Stimulated activated CD8-positive, alpha-beta memory T cell treated with anti-CD3 and anti-CD28 coated beads, Interleukin-15, amount 100 ng/mL, for 48 hours (primary cell): ENCODE data around the gene STXBP1.

Experiments
- DNase-seq, 2 donors: peaks; one replicate each; pipeline ENCODE4 v3.0.0-alpha.2; 2020; ENCODE audit warnings: low read depth in 2 of 2

The STXBP1 gene

GRCh38 chr9:127734747-127735529 lies 122.9 kb downstream of the STXBP1 start, which contains the start of gene TOR2A:
Gene TOR2A (minus strand): TSS chr9:127735294. CDS start chr9:127735270, 24 bp downstream.
- DNase-seq, result peak; percentile 96

DNA sequence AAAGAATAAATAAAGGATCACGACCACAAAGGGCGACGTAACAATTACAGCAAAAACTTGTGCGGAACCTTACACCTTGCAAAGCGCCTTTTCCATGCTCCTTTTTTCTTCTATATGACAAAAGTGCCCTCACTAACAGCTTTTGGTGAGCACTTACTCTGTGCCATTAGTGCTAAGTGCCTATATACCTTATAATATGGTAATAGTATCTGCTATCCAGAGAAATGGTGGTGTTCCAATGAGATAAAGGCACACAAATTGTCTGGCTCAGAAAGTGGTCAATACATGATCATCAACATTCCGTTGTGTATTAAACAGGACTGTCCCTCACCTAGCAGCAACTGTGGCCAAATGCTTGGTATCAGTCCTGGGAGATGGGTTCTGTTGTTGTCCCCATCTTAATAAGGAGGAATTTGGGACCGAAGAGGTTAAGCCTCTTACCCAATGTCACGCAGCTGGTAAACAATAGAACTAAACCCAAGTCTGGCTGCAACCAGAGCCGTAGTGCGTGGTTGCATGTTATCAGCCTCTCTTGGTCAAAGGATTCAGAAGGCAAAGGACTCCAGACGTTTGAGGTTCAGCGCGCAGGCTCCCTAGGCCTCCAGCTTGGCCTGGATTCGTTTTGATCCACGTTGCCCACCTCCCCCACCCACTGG lies 123.6 kb downstream of the STXBP1 start:
- no peak for DNase-seq

DNA sequence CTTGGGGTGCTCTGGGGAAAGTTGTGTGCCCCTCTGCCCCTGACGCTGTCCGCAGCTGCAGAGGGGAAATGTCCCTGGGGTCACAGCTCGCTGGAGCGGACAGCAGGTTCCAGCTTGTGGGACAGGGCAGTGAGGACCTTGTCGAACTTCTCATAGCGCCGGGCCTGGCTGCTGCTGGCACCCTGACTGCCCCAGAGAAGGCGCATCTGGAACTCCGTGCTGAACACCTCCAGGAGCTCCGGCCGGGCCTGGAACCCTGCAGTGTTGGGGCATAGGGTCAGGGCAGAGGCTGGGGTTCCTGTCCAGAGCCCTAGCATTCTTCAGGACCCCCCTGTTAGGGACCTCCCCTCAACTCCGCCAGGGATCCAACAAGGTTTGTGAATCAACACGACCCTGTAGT lies 126.6 kb downstream of the STXBP1 start:
- no peak for DNase-seq

- no peak for DNase-seq
These were observed 127.7 kb downstream of the STXBP1 start for GRCh38 chr9:127739614-127740330.

- DNase-seq, result no peak
These were observed 129.9 kb downstream of the STXBP1 start for GRCh38 chr9:127741831-127742434.
